PC-3 (cell line): Measurements from ENCODE around the gene RBMS3. TPM values are rescaled to one million over a fixed set of nuclear protein-coding genes. Genes with fewer than 3 reads are reported as not detected.

Experiments
- ATAC-seq: fragments of 200-7000 bp; cut with Tn5 transposase; 2 replicates; pipeline ENCODE4 v1.9.1; 2020; ENCODE audit warnings: mild to moderate bottlenecking, moderate library complexity
- BruUV-seq: library from RNA; stranded (reverse); fragments of 400-500 nt; replicated peaks from 2 replicates; lab custom pipeline; 2021; lab: Mats Ljungman, UMichigan
- CTCF ChIA-PET: fragments of 300-600 bp; sonication (Branson Sonifier 250); formaldehyde crosslinking; loops from one replicate; lab custom pipeline; 2022; ENCODE audit warnings: antibody characterized with exemption; lab: Charles Lee
- POLR2A ChIA-PET: fragments of 300-600 bp; sonication (Branson Sonifier 250); formaldehyde crosslinking; loops from one replicate; lab custom pipeline; 2022; ENCODE audit warnings: antibody characterized with exemption; ENCODE audit not compliant: unreplicated experiment; lab: Charles Lee
- DNase-seq: peaks from one replicate; pipeline ENCODE4 v3.0.0-alpha.2; 2015
- H2AFZ ChIP-seq: fragments of 300-600 bp; sonication (generic); 2 replicates; pipeline ENCODE4 v1.6.0; 2016; ENCODE audit warnings: antibody characterized with exemption, low read length
- H3F3A ChIP-seq: fragments of 300-600 bp; sonication (generic); one replicate; pipeline ENCODE4 v1.6.0; 2017; ENCODE audit warnings: antibody characterized with exemption, low read length, control low read depth, mild to moderate bottlenecking; ENCODE audit not compliant: unreplicated experiment
- H3K27ac ChIP-seq: fragments of 300-600 bp; sonication (generic); 2 replicates; pipeline ENCODE4 v1.5.1; 2016; ENCODE audit warnings: mild to moderate bottlenecking, low read length
- H3K27me3 ChIP-seq: fragments of 300-600 bp; sonication (generic); 2 replicates; pipeline ENCODE4 v1.6.1; 2016; ENCODE audit warnings: low read length, mixed read lengths
- H3K36me3 ChIP-seq: fragments of 300-600 bp; sonication (generic); 2 replicates; pipeline ENCODE4 v1.6.1; 2016; ENCODE audit warnings: low read depth, mixed run types, low read length, mixed read lengths
- H3K4me1 ChIP-seq: fragments of 300-600 bp; sonication (generic); 2 replicates; pipeline ENCODE4 v1.5.1; 2016; ENCODE audit warnings: low read length; ENCODE audit not compliant: insufficient read depth
- H3K4me2 ChIP-seq: fragments of 300-600 bp; sonication (generic); 2 replicates; pipeline ENCODE4 v1.6.0; 2016; ENCODE audit warnings: low read length
- H3K4me3 ChIP-seq: fragments of 300-600 bp; sonication (generic); 2 replicates; pipeline ENCODE4 v1.5.1; 2016; ENCODE audit warnings: mild to moderate bottlenecking, low read length, mixed read lengths
- H3K79me2 ChIP-seq: fragments of 300-600 bp; sonication (generic); 2 replicates; pipeline ENCODE4 v1.6.1; 2017; ENCODE audit warnings: low read length, mixed read lengths
- H3K9ac ChIP-seq: fragments of 300-600 bp; sonication (generic); 2 replicates; pipeline ENCODE4 v1.6.0; 2016; ENCODE audit warnings: mild to moderate bottlenecking, low read length
- H3K9me2 ChIP-seq: fragments of 300-600 bp; sonication (generic); replicated peaks from 2 replicates; pipeline ENCODE4 v1.6.1; 2016; ENCODE audit warnings: mixed run types, low read length, mixed read lengths
- H3K9me3 ChIP-seq: fragments of 300-600 bp; sonication (generic); 2 replicates; pipeline ENCODE4 v1.6.1; 2016; ENCODE audit warnings: low read length, mixed read lengths
- H4K20me1 ChIP-seq: fragments of 300-600 bp; sonication (generic); 2 replicates; pipeline ENCODE4 v1.6.1; 2016; ENCODE audit warnings: low read length, mixed read lengths
- CTCF ChIP-seq: fragments of 300-600 bp; sonication (generic); conservative IDR thresholded peaks from 2 replicates; pipeline ENCODE4 v1.5.1; 2017; ENCODE audit warnings: antibody characterized with exemption, low read depth, mild to moderate bottlenecking, low read length
- EZH2 ChIP-seq: fragments of 300-600 bp; sonication (generic); IDR thresholded peaks from one replicate; pipeline ENCODE4 v1.6.1; 2017; ENCODE audit warnings: antibody characterized with exemption, mild to moderate bottlenecking, low read length; ENCODE audit not compliant: unreplicated experiment
- EZH2phosphoT487 ChIP-seq: fragments of 300-600 bp; sonication (generic); IDR thresholded peaks from 2 replicates; pipeline ENCODE4 v1.6.1; 2018; ENCODE audit warnings: mild to moderate bottlenecking, antibody characterized with exemption, low read length, borderline replicate concordance
- intact Hi-C: fragments of 100-400 bp; cut with micrococcal nuclease; formaldehyde crosslinking; loops from 2 replicates; pipeline ENCODE4 v1.9.0; 2023
- total RNA-seq: library from RNA; depleted of rRNA; stranded (reverse); fragments of >200 nt; gene quantifications from 2 replicates; pipeline ENCODE4 v1.2.3, GENCODE V29; 2014

RBMS3 gene
- total RNA-seq, 1 experiment from 2014 or later, result 5.4 TPM

- H4K20me1 ChIP-seq, result no peaks in the 10 kb centered on the region
- ChIA-PET CTCF (no interaction called here), POLR2A (no interaction called here)
- H3K9me3 ChIP-seq, result no peaks in the 10 kb centered on the region
- H3K4me2 ChIP-seq, result no peak overlapping the region
- no peaks in the 10 kb centered on the region for H3K27me3 ChIP-seq
- no peak for DNase-seq
- peaks cover 10% of the 10 kb centered on the region for H3K4me1 ChIP-seq
- H3F3A ChIP-seq, result no peaks in the 10 kb centered on the region
- intact Hi-C loops, result no loop called here
- H3K4me3 ChIP-seq, result no peak overlapping the region
- H3K9ac ChIP-seq, result no peak overlapping the region
- H3K79me2 ChIP-seq, result no peaks in the 10 kb centered on the region
- BruUV-seq, result no TSS peak
- no peak for ATAC-seq
- no peaks in the 10 kb centered on the region for H3K9me2 ChIP-seq
- no peak overlapping the region for H2AFZ ChIP-seq
- H3K27ac ChIP-seq, result no peak overlapping the region
- TF ChIP-seq CTCF, result no peak
- H3K36me3 ChIP-seq, result no peaks in the 10 kb centered on the region
These were observed 626.0 kb downstream of the RBMS3 start for GRCh38 chr3:29906906-29907305.

- TF ChIP-seq CTCF (0 out of 2 replicates have a peak, but pooled peaks have one; percentile 15), EZH2phosphoT487 (no peak), EZH2 (no peak)
- Histone ChIP-seq H3K9me2 (no peaks in the 10 kb centered on the region), H3K4me2 (peak overlapping the region; percentile 52), H3K79me2 (no peaks in the 10 kb centered on the region), H2AFZ (no peak overlapping the region), H3K36me3 (no peaks in the 10 kb centered on the region), H3K4me1 (peaks cover 55% of the 10 kb centered on the region), H3F3A (no peaks in the 10 kb centered on the region), H3K4me3 (no peak overlapping the region), H3K27me3 (no peaks in the 10 kb centered on the region), H3K9ac (no peak overlapping the region; the same call in 1 of the 2 replicates), H3K27ac (peak overlapping the region; percentile 83), H3K9me3 (no peaks in the 10 kb centered on the region), H4K20me1 (no peaks in the 10 kb centered on the region)
- ATAC-seq (peak; percentile 68), DNase-seq (peak; percentile 76)
- no TSS peak for BruUV-seq
- ChIA-PET CTCF (no interaction called here), POLR2A (no interaction called here)
- intact Hi-C loops, result loop anchor here (5.0 to 10.0 kb wide), 2 partner anchors 40 to 848 kb away; no protein-coding TSS in a partner anchor
These were observed 631.9 kb downstream of the RBMS3 start for GRCh38 chr3:29912600-29913288.
